PC-3 (cell line): Measurements from ENCODE around the gene MPDZ.

ENCODE experiments used
- CTCF ChIP-seq: fragments of 300-600 bp; sonication (generic); conservative IDR thresholded peaks from 2 replicates; pipeline ENCODE4 v1.5.1; 2017; ENCODE audit warnings: antibody characterized with exemption, low read depth, mild to moderate bottlenecking, low read length
- EZH2phosphoT487 ChIP-seq: fragments of 300-600 bp; sonication (generic); IDR thresholded peaks from 2 replicates; pipeline ENCODE4 v1.6.1; 2018; ENCODE audit warnings: mild to moderate bottlenecking, antibody characterized with exemption, low read length, borderline replicate concordance

GRCh38 chr9:13295556-13295955 is 16.1 kb upstream of the MPDZ start:
- TF ChIP-seq CTCF (no peak), EZH2phosphoT487 (no peak)
